Right hindlimb (tissue), 1 donor: ENCODE results near the gene CNTNAP1.
"Not testable (repeated sequence)": the region's sequence is repeated elsewhere in the genome, so short reads cannot be mapped to it uniquely, and the experiment has no call there.

Experiments
- DNase-seq: peaks from one replicate; pipeline ENCODE4 v3.0.0-alpha.2; 2018

CNTNAP1 gene

GRCh38 chr17:42686520-42687128 lies 4.3 kb downstream of the CNTNAP1 start:
- DNase-seq, result no peak

GRCh38 chr17:42687707-42688320 lies 5.5 kb downstream of the CNTNAP1 start:
- DNase-seq, result no peak

GRCh38 chr17:42690596-42690995 lies 8.3 kb downstream of the CNTNAP1 start:
- DNase-seq, result no peak

- no peak for DNase-seq
These were observed 8.8 kb downstream of the CNTNAP1 start for GRCh38 chr17:42691021-42691545.

- no peak for DNase-seq
These were observed 10.2 kb downstream of the CNTNAP1 start for GRCh38 chr17:42692489-42692888.

GRCh38 chr17:42694524-42694923 lies 12.2 kb downstream of the CNTNAP1 start:
- no peak for DNase-seq

GRCh38 chr17:42695500-42695899 lies 13.2 kb downstream of the CNTNAP1 start:
- DNase-seq, result no peak

- no peak for DNase-seq
These were observed 14.9 kb downstream of the CNTNAP1 start for GRCh38 chr17:42697108-42697811.

GRCh38 chr17:42698736-42699414 lies 16.5 kb downstream of the CNTNAP1 start:
- no peak for DNase-seq

- DNase-seq, result no peak
These were observed 17.0 kb downstream of the CNTNAP1 start for GRCh38 chr17:42699415-42699740.

- DNase-seq, result no peak
These were observed 18.4 kb downstream of the CNTNAP1 start for GRCh38 chr17:42700586-42701289.

GRCh38 chr17:42702446-42702845 lies 20.1 kb downstream of the CNTNAP1 start:
- DNase-seq, result no peak

- DNase-seq, result no peak
These were observed 22.1 kb downstream of the CNTNAP1 start for GRCh38 chr17:42704490-42704836.

- no peak for DNase-seq
These were observed 22.6 kb downstream of the CNTNAP1 start for GRCh38 chr17:42704837-42705494.

GRCh38 chr17:42706732-42707131 lies 24.4 kb downstream of the CNTNAP1 start:
- DNase-seq, result no peak

- no peak for DNase-seq
These were observed 26.3 kb downstream of the CNTNAP1 start for GRCh38 chr17:42708588-42708987.

- no peak for DNase-seq
These were observed 27.2 kb downstream of the CNTNAP1 start for GRCh38 chr17:42709561-42709960.

- no peak for DNase-seq
These were observed 38.8 kb downstream of the CNTNAP1 start for GRCh38 chr17:42720996-42721583.

- no peak for DNase-seq
These were observed 41.3 kb downstream of the CNTNAP1 start for GRCh38 chr17:42723636-42724035.

GRCh38 chr17:42725143-42725542 lies 42.8 kb downstream of the CNTNAP1 start:
- DNase-seq, result no peak

GRCh38 chr17:42740699-42741098 lies 58.4 kb downstream of the CNTNAP1 start:
- no peak for DNase-seq

GRCh38 chr17:42742916-42743315 lies 60.6 kb downstream of the CNTNAP1 start:
- not testable (repeated sequence) for DNase-seq
